Neural progenitor cell (in vitro differentiated cells): ENCODE results near the gene GOLGA8R.
"Not testable (repeated sequence)": the region's sequence is repeated elsewhere in the genome, so short reads cannot be mapped to it uniquely, and the experiment has no call there.

ENCODE experiments used
- EZH2 ChIP-seq: fragments of 200-600 bp; sonication (generic); IDR thresholded peaks from 2 replicates; pipeline ENCODE4 v1.6.1; 2017; ENCODE audit warnings: antibody characterized with exemption, mild to moderate bottlenecking, moderate library complexity
- EZH2phosphoT487 ChIP-seq: fragments of 200-600 bp; sonication (generic); IDR thresholded peaks from 2 replicates; pipeline ENCODE4 v1.6.1; 2017; ENCODE audit warnings: antibody characterized with exemption
- TF ChIP-seq, protein P1 (sequence below): fragments of 200-600 bp; sonication (generic); IDR thresholded peaks from 2 replicates; pipeline ENCODE4 v1.5.1; 2017; ENCODE audit warnings: antibody characterized with exemption, mild to moderate bottlenecking

DNA sequence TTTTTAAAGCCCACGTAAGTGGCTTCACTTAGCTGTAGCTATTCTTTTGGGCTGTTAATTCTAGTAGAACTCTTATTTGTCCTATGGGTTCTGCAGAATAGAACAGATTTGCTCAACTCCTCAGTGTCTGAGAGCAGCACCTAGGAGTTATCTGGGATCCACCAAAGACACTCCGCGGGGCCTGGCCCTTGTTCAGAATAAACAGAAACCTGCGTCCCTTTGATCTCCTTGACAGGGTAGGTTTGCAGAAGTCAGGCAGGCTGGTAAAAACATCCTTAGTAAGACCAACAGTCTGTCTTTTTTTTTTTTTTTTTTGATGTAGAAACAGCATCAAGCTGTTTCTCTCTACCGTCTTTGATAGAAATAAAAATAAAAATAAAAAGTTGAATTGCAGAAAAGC, 52.7 kb downstream of the GOLGA8R start:
- TF ChIP-seq, protein P1, sequence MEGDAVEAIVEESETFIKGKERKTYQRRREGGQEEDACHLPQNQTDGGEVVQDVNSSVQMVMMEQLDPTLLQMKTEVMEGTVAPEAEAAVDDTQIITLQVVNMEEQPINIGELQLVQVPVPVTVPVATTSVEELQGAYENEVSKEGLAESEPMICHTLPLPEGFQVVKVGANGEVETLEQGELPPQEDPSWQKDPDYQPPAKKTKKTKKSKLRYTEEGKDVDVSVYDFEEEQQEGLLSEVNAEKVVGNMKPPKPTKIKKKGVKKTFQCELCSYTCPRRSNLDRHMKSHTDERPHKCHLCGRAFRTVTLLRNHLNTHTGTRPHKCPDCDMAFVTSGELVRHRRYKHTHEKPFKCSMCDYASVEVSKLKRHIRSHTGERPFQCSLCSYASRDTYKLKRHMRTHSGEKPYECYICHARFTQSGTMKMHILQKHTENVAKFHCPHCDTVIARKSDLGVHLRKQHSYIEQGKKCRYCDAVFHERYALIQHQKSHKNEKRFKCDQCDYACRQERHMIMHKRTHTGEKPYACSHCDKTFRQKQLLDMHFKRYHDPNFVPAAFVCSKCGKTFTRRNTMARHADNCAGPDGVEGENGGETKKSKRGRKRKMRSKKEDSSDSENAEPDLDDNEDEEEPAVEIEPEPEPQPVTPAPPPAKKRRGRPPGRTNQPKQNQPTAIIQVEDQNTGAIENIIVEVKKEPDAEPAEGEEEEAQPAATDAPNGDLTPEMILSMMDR = not testable (repeated sequence)
- not testable (repeated sequence) for TF ChIP-seq EZH2phosphoT487, EZH2
